HG03097 (cell line): ENCODE results near the gene PNLIP.

Experiments used
- ATAC-seq: cut with Tn5 transposase; IDR thresholded peaks from one replicate; pipeline ENCODE4 v1.9.1; 2021; ENCODE audit not compliant: unreplicated experiment, low FRiP score

PNLIP gene

GRCh38 chr10:116545756-116546155 lies at the start of gene PNLIP:
Gene PNLIP, plus strand, starts transcription at chr10:116545931. Its CDS starts 162 bp downstream, at chr10:116546093.
- no peak for ATAC-seq

DNA sequence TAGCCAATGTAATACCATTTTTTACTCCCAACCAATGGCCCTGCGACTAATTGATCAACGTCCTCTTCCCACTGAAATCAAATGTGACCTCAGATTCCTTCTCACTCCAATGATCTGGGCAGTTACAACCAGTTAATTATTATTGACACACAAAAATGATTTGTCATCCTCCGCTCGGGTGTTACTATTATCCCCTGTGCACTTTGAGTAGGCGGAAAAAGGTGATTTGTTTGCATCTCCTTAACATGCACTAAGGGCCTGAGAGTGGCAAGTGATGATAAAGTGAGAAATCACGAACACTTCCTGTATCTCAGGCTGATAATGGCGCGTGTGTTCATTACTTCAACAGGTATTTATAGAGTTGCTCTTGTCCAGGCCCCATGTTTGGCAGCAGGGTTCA lies 40.9 kb upstream of the PNLIP start:
- no peak for ATAC-seq

DNA sequence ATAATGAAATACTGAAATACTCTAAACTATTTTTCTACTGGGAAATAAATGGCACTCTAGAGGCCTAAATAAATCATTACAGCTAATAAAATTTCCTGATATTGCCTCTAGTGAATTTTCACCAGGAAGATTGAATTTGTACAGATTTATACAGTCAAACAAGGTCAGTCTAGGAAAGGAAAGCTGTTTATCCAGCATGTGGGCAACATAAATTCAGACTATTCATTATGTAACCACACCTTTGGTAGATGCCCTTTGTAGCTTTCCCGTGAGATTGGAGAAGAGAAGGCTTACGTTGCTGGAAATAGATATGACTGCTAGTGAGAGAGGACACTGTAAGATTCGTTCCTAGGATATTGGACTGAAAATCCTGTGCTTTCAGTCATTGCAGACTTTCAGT lies 35.2 kb upstream of the PNLIP start:
- ATAC-seq = no peak

- ATAC-seq = no peak
These were observed 34.4 kb upstream of the PNLIP start for GRCh38 chr10:116511365-116511764.

DNA sequence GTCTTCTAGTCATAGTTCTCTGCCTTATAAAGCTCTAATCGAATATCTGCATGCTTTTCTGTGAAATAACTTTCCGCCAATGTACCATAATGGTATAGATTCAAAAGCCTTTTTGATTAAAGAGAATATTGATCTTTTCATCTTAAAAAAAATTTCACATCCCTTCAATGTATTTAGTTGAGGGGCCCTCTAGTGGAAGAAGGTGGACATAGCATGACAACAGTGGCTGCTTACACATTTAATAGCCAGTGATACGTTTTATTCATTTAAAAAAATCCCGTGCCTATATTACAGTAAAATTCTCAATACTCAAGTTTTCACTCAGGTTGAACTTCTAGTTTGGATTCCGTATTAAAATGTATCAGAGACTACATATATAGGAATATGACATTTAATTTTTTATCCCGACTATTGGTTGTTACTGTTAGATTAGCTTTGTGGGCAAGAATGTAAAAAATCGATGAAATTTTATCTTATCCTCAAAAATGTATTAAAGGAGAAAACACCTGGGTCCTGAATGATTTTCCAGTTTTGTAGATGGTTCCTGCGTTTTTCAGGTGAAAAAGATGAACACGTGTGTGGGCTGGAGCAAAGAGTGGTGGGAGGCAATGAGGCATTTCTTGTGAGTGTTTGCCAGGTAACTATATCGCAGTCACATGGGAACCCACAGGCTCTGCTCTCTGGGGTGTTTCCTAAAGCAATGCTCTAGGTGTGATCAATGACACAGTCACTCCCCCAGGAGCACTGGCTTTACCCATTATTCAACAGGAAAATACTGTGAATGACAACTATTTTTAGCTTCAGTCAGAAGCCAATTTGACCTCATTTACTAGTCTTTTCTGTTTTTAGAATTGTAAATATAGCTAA lies 24.1 kb upstream of the PNLIP start:
- ATAC-seq = no peak

- ATAC-seq = no peak
These were observed 22.8 kb upstream of the PNLIP start for GRCh38 chr10:116522803-116523381.

- no peak for ATAC-seq
These were observed 21.0 kb upstream of the PNLIP start for GRCh38 chr10:116524736-116525135.

- no peak for ATAC-seq
These were observed 19.5 kb upstream of the PNLIP start for GRCh38 chr10:116526219-116526618.

DNA sequence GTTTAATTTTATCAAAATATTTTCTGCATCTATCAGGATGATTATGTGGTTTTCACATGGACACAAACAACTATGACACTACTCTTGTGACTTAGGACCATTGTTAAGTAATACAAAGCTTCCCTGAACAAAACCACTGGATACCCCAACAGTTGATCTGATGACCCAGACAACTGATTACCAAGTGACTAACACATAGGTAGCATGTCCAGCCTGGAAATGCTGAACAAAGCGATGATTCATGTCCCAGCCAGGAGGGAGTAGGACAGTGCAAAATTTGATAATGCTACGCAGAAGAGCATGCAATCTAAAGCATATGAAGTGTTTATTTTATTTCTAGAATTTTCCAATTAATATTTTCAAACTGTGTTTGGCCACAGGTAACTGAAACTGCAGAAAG lies 8.9 kb upstream of the PNLIP start:
- no peak for ATAC-seq

- no peak for ATAC-seq
These were observed 7.3 kb upstream of the PNLIP start for GRCh38 chr10:116538456-116538855.

GRCh38 chr10:116538992-116539391 lies 6.7 kb upstream of the PNLIP start:
- no peak for ATAC-seq

DNA sequence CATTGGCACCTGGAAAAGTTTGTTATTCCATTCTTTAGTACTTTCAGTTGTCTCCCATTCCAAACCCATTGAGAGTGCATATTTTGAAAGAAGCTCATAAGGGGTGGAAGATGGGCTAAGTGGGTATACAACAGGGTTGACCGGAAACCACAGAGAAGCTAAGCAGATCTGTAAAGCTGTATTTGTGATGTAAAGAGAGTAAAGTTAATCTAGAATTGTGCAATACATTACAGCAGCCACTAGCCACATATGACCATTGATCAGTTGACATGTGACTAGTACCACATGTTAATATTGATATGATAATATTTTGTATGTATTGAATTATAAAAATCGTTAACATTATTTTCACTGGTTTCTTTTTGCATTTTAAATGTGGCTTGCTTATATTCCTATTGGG lies 4.9 kb upstream of the PNLIP start:
- ATAC-seq = no peak

DNA sequence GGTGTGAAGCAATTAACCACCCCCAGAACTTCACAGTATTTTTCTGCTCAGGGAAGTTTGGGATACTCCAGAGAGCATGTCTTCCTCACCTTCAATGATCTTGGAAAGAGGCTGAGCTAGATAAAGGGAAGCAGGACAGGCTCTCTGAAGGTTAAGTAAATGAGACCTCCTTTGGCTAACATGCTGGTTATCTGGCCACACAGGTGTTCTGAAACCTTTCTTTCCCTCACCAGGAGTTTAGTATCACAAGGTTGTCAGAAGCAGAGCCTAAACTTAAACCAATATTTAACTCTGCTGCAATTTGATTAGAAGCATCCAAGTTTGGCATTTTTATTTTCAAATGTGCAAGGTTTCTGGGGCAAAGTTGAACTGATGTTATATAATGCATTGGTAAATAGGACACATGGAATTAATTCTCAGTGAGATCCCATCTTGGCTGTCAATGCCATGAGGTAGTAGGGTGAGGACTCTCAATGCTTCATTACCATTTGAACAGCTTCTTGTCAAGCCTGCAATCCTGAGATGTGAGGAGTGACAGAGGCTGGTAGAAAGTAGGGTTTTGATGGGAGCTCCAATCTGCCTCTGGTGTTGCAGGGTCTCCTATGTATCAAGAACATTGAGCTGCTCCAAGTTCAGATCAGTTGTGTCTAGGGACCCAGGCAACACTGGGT lies 3.6 kb upstream of the PNLIP start:
- ATAC-seq = no peak

- no peak for ATAC-seq
These were observed 609 bp upstream of the PNLIP start for GRCh38 chr10:116545122-116545521.

DNA sequence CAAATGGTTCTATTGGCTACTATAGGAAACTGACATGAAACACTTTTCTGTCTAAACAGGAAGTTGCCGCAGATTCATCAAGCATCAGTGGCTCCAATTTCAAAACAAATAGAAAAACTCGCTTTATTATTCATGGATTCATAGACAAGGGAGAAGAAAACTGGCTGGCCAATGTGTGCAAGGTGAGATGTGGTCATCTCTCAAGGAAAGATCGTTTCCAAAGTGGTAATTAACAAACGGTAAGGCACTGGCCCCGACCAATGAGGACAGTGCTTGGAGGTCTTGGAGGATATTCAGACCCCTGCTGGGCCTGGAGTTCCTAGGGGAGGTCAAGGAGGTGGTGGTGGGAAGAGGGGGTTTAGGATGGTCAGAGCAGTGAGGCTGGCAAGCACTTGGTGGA lies 2.6 kb downstream of the PNLIP start:
- ATAC-seq = no peak

DNA sequence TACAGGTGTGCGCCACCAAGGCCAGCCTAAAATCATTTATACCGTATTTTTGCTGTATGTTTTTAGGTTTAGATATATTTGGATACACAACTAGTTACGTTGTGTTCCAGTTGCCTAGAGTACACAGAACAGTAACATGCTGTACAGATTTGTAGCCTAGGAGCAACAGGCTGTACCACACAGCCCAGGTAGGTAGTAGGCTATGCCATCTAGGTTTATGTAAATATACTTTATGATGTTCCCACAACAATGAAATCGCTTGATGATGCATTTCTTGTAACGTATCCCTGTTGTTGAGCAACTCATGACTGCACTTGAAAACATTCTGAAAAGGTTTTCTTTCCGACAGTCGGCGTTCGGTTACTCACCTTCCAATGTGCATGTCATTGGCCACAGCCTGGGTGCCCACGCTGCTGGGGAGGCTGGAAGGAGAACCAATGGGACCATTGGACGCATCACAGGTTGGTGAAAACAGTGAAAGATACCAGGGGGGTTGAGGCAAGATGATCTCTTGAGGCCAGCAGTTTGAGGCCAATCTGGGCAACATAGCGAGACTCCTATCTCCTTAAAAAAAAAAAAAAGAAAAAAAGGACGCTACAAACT lies 7.7 kb downstream of the PNLIP start:
- no peak for ATAC-seq

GRCh38 chr10:116554628-116555027 lies 8.9 kb downstream of the PNLIP start:
- no peak for ATAC-seq

DNA sequence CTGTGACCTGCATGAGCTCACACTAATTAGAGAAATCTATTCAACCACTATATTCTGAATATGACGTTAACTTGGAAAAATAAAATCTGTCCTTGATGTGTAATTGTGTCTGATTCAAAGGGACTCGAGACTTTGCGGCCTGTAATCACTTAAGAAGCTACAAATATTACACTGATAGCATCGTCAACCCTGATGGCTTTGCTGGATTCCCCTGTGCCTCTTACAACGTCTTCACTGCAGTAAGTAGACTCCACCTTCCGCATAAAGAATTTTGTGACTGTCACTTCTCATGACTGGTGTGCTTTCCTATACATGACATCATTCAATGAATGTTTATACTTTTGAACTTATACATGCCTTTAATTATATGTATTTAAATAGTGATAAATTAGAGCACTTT lies 10.1 kb downstream of the PNLIP start:
- ATAC-seq = no peak

GRCh38 chr10:116557305-116557880 lies 11.7 kb downstream of the PNLIP start:
- ATAC-seq = no peak

GRCh38 chr10:116565534-116565933 lies 19.8 kb downstream of the PNLIP start:
- no peak for ATAC-seq

- ATAC-seq = no peak
These were observed 21.2 kb downstream of the PNLIP start for GRCh38 chr10:116566932-116567331.
